ENCODE measurements around the gene MAPKAPK5. TPM values are rescaled to one million over a fixed set of nuclear protein-coding genes. Genes with fewer than 3 reads are reported as not detected.
"Not testable (repeated sequence)": the region's sequence is repeated elsewhere in the genome, so short reads cannot be mapped to it uniquely, and the experiment has no call there.

The MAPKAPK5 gene
- total and polyA plus RNA-seq, 2 donors from 2014 or later = 20.5 to 45.7 TPM

GRCh38 chr12:111942557-111942956 lies 100.5 kb downstream of the MAPKAPK5 start:
- Histone ChIP-seq H3K4me1 (ENCODE audit: control insufficient read depth in 2 of 3, insufficient read depth in 2 of 3, low read depth in 1 of 3, low read length in 3 of 3) (no peaks in the 10 kb centered on the region), H3K4me3 (ENCODE audit: low read length in 3 of 3) (no peak overlapping the region), H3K9ac (ENCODE audit: low read length in 3 of 3) (no peak overlapping the region), H3K27me3 (ENCODE audit: control insufficient read depth, insufficient read depth, low read length) (no peaks in the 10 kb centered on the region), H3K9me3 (ENCODE audit: control insufficient read depth in 2 of 3, insufficient read depth in 1 of 3, low read length in 3 of 3) (no peaks in the 10 kb centered on the region), H3K27ac (ENCODE audit: low read depth in 2 of 2, low read length in 2 of 2) (no peak overlapping the region), H3K36me3 (ENCODE audit: control insufficient read depth in 2 of 3, insufficient read depth in 3 of 3, low read length in 3 of 3) (no peaks in the 10 kb centered on the region)
- DNase-seq (peak in 1 of 5 donors; percentile 11), FAIRE-seq (no peak)
- intact Hi-C loops (cut with DNase I) = no loop called here
- no peak for TF ChIP-seq CTCF (IDR thresholded peaks at IDR 0.05; ENCODE audit: borderline replicate concordance, extremely low read depth, insufficient read depth)

- Histone ChIP-seq H3K4me3 (ENCODE audit: low read length in 3 of 3) (no peak overlapping the region), H3K4me1 (ENCODE audit: control insufficient read depth in 2 of 3, insufficient read depth in 2 of 3, low read depth in 1 of 3, low read length in 3 of 3) (no peaks in the 10 kb centered on the region), H3K27me3 (ENCODE audit: control insufficient read depth, insufficient read depth, low read length) (no peaks in the 10 kb centered on the region), H3K9ac (ENCODE audit: low read length in 3 of 3) (no peak overlapping the region), H3K27ac (ENCODE audit: low read depth in 2 of 2, low read length in 2 of 2) (no peak overlapping the region), H3K9me3 (ENCODE audit: control insufficient read depth in 2 of 3, insufficient read depth in 1 of 3, low read length in 3 of 3) (no peaks in the 10 kb centered on the region), H3K36me3 (ENCODE audit: control insufficient read depth in 2 of 3, insufficient read depth in 3 of 3, low read length in 3 of 3) (no peaks in the 10 kb centered on the region)
- no peak for FAIRE-seq
- intact Hi-C loops (cut with DNase I) = no loop called here
- TF ChIP-seq CTCF (IDR thresholded peaks at IDR 0.05; ENCODE audit: borderline replicate concordance, extremely low read depth, insufficient read depth) = no peak
- no peak for DNase-seq
These were observed 101.9 kb downstream of the MAPKAPK5 start for GRCh38 chr12:111943929-111944328.

GRCh38 chr12:111950961-111951676 lies 109.1 kb downstream of the MAPKAPK5 start:
- H3K4me3 ChIP-seq (ENCODE audit: low read length in 3 of 3); H3K4me1 ChIP-seq (ENCODE audit: control insufficient read depth in 2 of 3, insufficient read depth in 2 of 3, low read depth in 1 of 3, low read length in 3 of 3); DNase-seq; H3K27me3 ChIP-seq (ENCODE audit: control insufficient read depth, insufficient read depth, low read length); intact Hi-C loops (cut with DNase I); H3K9me3 ChIP-seq (ENCODE audit: control insufficient read depth in 2 of 3, insufficient read depth in 1 of 3, low read length in 3 of 3); H3K27ac ChIP-seq (ENCODE audit: low read depth in 2 of 2, low read length in 2 of 2); FAIRE-seq; H3K36me3 ChIP-seq (ENCODE audit: control insufficient read depth in 2 of 3, insufficient read depth in 3 of 3, low read length in 3 of 3); H3K9ac ChIP-seq (ENCODE audit: low read length in 3 of 3): not testable (repeated sequence)

Small RNAs within 50 kb of the gene (microRNA-seq; reads per million reads assigned to microRNA genes)
- gene MIR6761 = 1.0 reads per million

Other genes starting within 250 kb of the MAPKAPK5 start
- gene ATXN2, start 242.9 kb upstream of the MAPKAPK5 start, total RNA-seq = 56.5 TPM
- 27.1 TPM for gene ATXN2, start 242.9 kb upstream of the MAPKAPK5 start, polyA plus RNA-seq (ENCODE audit: insufficient read depth, low read depth, low replicate concordance)
- gene BRAP, start 156.3 kb upstream of the MAPKAPK5 start, total RNA-seq = 17.2 TPM
- gene BRAP, start 156.3 kb upstream of the MAPKAPK5 start, polyA plus RNA-seq (ENCODE audit: insufficient read depth, low read depth, low replicate concordance) = 9.6 TPM
- 33.7 TPM for gene ACAD10, start 156.2 kb upstream of the MAPKAPK5 start, total RNA-seq
- gene ACAD10, start 156.2 kb upstream of the MAPKAPK5 start, polyA plus RNA-seq (ENCODE audit: insufficient read depth, low read depth, low replicate concordance) = 47.0 TPM
- gene ALDH2, start 75.3 kb upstream of the MAPKAPK5 start, total RNA-seq = 178 TPM
- gene ALDH2, start 75.3 kb upstream of the MAPKAPK5 start, polyA plus RNA-seq (ENCODE audit: insufficient read depth, low read depth, low replicate concordance) = 318 TPM
- gene TMEM116, start 170.9 kb downstream of the MAPKAPK5 start, total RNA-seq = 20.2 TPM
- 59.7 TPM for gene TMEM116, start 170.9 kb downstream of the MAPKAPK5 start, polyA plus RNA-seq (ENCODE audit: insufficient read depth, low read depth, low replicate concordance)
- 104 TPM for gene ERP29, start 171.2 kb downstream of the MAPKAPK5 start, total RNA-seq
- gene ERP29, start 171.2 kb downstream of the MAPKAPK5 start, polyA plus RNA-seq (ENCODE audit: insufficient read depth, low read depth, low replicate concordance) = 220 TPM

Measured in kidney (tissue), 14 donors.